NCI-H774 (cell line): ENCODE data around the gene USE1.

ENCODE experiments used
- DNase-seq: peaks from one replicate; lab custom pipeline; 2025; lab: John Stamatoyannopoulos, UW

USE1 gene

GRCh38 chr19:17259118-17259780 lies 44.1 kb downstream of the USE1 start:
- no peak for DNase-seq

GRCh38 chr19:17259934-17260333 lies 44.8 kb downstream of the USE1 start:
- DNase-seq = no peak

GRCh38 chr19:17260842-17261325 lies 45.7 kb downstream of the USE1 start:
- DNase-seq = peak; percentile 81

DNA sequence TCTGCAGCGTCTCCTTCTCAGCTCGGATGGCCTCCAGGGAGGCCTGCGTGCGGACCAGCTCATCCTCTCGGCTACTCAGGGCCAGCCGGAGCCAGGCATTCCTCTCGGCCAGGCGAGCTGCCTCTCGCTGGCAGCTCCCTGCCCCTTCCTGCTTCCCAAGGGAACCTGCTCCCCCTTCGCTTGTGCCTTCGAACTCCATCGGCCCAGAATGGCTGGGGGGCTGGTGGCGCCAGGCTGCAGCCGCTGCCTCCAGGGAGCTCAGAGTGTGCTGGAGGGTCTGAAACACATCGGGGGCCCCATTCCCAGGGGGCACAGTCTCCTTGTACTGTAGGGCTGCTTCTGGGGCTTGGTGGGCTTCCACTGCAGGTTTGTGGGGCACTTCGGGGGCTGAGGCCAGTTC lies 47.4 kb downstream of the USE1 start:
- DNase-seq = no peak

DNA sequence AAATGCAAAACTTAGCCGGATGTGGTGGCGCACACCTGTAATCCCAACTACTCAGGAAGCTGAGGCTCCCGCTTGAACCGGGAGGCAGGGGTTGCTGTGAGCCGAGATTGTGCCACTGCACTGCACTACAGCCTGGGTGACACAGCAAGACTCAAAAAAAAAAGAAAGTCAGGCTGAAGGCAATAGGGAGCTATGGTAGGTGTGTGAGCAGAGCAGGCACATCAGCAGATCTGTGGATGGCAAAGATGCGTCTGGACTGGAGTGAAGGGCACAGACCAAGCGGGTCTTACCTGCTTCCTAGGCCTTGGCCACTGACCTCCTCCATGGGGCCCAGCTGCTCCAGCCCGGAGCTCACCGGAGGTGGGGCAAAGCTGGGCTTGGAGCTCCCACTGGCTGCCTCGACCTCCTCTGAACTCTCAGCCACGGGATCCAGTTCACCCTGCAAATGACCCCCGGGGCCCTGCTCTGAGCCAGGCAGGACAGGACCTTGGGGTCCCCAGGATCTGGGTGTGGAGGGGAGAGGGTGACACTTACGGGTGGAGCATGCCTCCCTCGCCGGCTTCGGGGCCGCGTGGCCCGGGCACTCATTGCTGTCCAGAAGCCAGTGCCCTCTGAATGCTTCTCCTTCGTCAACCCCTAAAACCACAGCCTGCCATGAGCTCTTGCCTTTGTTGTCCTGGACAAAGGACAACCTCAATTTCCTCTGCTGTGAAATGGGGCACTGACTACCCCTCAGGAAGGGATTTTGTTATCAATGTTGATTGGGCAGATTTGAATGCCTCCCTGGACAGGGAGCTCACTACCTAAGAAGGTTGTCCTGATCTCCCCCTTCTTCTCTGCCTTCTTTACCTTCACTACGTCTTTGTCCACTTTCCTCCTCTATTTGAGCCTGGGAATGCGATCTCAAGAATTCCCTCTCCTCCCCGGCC lies 48.8 kb downstream of the USE1 start:
- no peak for DNase-seq

GRCh38 chr19:17264641-17264979 lies 49.5 kb downstream of the USE1 start, which contains the start of gene USHBP1:
Gene USHBP1 (minus strand): TSS chr19:17264745. CDS start chr19:17264299, 446 bp downstream.
- no peak for DNase-seq

- DNase-seq = no peak
Observed at GRCh38 chr19:17266026-17266425, 50.9 kb downstream of the USE1 start.

DNA sequence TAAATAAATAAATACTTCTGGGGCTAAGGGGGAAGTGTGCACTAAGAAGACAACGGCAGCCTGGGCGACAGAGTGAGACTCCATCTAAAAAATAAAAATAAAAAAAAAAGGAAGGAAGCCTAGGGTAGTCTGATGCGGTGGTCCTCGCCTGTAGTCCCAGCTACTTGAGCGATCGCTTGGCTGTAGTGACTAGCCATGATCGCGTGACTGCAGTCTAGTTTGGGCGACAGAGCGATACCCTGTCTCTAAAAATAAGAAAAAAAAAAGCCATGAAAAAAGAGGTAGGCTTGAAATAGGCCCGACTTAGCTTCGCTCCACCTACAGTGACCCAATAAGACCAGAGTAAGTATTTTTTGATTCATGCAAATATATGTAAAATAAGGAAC lies 51.4 kb downstream of the USE1 start:
- DNase-seq = no peak

DNA sequence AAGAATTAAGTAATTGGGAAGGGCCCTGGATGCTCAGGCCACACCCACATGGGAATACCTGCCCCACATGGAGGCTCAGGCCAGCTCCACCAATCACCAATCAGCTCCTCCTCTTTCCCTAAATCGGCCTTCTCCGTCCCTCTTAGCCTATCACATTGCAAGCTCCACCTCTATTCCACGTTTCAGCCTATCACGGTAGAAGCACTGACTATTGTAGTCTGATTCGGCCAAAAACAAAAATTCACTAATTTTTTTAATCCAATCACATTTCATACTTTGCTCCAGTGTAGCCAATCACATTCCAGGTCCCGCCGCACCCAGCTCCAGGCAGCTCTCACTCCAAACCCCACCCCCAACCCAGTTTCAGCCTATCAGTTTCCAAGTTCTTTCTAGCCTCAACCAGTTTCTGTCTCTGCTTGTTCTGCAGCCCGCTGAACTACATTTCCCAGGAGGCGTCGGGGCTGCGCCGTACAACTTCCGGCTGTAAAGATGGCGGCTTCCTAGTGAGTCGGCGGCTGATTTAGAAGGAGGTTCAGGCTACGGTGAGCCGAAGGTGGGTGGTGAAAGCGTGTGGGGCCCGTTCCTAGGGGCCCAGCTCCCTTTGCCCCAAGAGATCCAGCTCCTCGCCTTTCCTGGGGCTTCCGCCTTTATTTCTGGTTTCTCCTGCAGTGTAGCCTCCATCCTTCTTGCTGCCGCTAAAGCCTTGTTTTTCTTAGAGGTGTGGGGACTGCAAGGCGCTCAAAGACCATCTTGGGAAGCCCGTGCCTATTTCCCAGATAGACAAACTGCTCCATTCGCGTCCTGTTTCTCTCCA lies 52.0 kb downstream of the USE1 start, which contains the start of gene BABAM1:
TSS of gene BABAM1 (plus strand) at position 469 of the 814 bp plus-strand sequence. CDS start 1,364 bp downstream, outside the sequence.
- peak; percentile 95 for DNase-seq

DNA sequence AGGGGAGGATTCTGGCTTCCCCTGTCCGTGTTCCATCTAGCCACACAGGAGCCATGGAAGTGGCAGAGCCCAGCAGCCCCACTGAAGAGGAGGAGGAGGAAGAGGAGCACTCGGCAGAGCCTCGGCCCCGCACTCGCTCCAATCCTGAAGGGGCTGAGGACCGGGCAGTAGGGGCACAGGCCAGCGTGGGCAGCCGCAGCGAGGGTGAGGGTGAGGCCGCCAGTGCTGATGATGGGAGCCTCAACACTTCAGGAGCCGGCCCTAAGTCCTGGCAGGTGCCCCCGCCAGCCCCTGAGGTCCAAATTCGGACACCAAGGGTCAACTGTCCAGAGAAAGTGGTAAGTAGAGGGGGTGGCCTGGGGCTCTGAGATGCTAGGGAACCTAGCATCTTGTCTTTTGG lies 53.6 kb downstream of the USE1 start:
- DNase-seq = no peak
